A673 (cell line): ENCODE results near the gene RNF113B.

ENCODE experiments used
- EZH2 ChIP-seq: fragments of 200-600 bp; sonication (generic); IDR thresholded peaks from 2 replicates; pipeline ENCODE4 v1.6.1; 2017; ENCODE audit warnings: borderline replicate concordance, low read depth, mild to moderate bottlenecking, mixed read lengths, antibody characterized with exemption, low read length; ENCODE audit not compliant: poor library complexity, severe bottlenecking
- TF ChIP-seq, protein P1 (sequence below): fragments of 300-800, 200-600 bp; sonication (generic); conservative IDR thresholded peaks from 2 replicates; pipeline ENCODE4 v1.5.1; 2017; ENCODE audit warnings: low read depth, mild to moderate bottlenecking, antibody characterized with exemption, low read length, moderate library complexity, mixed read lengths

- TF ChIP-seq EZH2 = no peak
- TF ChIP-seq, protein P1, sequence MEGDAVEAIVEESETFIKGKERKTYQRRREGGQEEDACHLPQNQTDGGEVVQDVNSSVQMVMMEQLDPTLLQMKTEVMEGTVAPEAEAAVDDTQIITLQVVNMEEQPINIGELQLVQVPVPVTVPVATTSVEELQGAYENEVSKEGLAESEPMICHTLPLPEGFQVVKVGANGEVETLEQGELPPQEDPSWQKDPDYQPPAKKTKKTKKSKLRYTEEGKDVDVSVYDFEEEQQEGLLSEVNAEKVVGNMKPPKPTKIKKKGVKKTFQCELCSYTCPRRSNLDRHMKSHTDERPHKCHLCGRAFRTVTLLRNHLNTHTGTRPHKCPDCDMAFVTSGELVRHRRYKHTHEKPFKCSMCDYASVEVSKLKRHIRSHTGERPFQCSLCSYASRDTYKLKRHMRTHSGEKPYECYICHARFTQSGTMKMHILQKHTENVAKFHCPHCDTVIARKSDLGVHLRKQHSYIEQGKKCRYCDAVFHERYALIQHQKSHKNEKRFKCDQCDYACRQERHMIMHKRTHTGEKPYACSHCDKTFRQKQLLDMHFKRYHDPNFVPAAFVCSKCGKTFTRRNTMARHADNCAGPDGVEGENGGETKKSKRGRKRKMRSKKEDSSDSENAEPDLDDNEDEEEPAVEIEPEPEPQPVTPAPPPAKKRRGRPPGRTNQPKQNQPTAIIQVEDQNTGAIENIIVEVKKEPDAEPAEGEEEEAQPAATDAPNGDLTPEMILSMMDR = no peak
Observed at GRCh38 chr13:98184792-98185191, 7.7 kb upstream of the RNF113B start.
